GM19438 (cell line): ENCODE results near the gene TMEM43.
"Not testable (repeated sequence)": the region's sequence is repeated elsewhere in the genome, so short reads cannot be mapped to it uniquely, and the experiment has no call there.

ENCODE experiments used
- ATAC-seq: cut with Tn5 transposase; IDR thresholded peaks from one replicate; pipeline ENCODE4 v1.9.1; 2021; ENCODE audit warnings: low read depth; ENCODE audit not compliant: unreplicated experiment

TMEM43 gene, protein sequence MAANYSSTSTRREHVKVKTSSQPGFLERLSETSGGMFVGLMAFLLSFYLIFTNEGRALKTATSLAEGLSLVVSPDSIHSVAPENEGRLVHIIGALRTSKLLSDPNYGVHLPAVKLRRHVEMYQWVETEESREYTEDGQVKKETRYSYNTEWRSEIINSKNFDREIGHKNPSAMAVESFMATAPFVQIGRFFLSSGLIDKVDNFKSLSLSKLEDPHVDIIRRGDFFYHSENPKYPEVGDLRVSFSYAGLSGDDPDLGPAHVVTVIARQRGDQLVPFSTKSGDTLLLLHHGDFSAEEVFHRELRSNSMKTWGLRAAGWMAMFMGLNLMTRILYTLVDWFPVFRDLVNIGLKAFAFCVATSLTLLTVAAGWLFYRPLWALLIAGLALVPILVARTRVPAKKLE

DNA sequence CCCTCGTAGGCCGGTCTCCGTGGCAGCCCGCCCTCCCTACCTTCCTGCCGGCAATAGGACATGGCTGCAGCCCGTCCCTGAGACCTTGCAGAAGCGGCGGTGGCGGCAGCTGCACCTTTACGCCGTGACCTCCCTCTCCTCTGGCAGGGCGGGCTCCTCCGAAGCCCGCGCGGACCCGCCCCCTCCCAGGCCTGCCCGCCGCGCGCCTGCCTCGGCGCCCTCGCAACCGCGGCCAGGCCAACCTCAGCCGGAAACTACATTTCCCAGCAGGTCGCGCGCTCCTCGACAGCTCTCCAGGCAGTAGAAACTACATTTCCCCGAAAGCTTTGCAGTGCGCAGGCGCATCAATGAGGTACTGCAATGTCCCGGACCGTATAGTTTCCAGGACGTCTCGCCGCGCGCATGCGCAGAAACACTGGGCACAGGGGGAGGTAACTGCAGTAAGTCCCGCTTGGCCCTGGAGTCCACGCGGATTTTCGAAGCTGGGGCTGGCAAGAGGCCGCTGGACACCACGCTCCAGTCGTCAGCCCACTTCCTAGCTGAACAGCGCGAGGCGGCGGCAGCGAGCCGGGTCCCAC lies at the start of gene TMEM43, which contains the start of gene CHCHD4:
Gene TMEM43 (plus strand): TSS at position 438 of the 578 bp plus-strand sequence. CDS start 142 bp downstream, outside the sequence.
Gene CHCHD4 (minus strand): TSS at position 256 of the 578 bp plus-strand sequence. CDS start 194 bp downstream, at position 62.
- peak; percentile 87 for ATAC-seq

DNA sequence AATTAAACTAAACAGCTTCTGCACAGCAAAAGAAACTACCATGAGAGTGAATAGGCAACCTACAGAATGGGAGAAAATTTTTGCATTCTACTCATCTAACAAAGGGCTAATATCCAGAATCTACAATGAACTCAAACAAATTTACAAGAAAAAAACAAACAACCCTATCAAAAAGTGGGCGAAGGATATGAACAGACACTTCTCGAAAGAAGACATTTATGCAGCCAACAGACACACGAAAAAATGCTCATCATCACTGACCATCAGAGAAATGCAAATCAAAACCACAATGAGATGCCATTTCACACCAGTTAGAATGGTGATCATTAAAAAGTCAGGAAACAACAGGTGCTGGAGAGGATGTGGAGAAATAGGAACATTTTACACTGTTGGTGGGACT lies 49.6 kb upstream of the TMEM43 start:
- not testable (repeated sequence) for ATAC-seq

DNA sequence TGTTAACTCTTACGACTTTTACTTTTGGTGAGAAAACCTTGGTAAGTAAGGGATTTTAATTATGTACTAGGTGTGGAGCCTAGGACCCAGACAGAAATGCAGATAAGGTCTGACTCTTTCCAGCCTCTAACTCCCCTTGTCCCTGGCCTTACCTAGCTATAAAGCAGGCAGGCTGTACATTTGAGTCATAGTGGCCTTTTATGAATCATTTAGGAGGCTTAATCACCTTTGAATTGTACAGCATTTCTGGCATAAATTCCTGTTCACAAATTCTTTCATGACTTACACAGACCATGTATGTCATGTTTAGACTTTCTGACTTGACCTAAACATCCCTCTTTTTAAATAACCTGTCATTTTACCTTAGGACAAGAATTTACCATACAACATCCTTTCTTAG lies 47.5 kb upstream of the TMEM43 start:
- no peak for ATAC-seq

DNA sequence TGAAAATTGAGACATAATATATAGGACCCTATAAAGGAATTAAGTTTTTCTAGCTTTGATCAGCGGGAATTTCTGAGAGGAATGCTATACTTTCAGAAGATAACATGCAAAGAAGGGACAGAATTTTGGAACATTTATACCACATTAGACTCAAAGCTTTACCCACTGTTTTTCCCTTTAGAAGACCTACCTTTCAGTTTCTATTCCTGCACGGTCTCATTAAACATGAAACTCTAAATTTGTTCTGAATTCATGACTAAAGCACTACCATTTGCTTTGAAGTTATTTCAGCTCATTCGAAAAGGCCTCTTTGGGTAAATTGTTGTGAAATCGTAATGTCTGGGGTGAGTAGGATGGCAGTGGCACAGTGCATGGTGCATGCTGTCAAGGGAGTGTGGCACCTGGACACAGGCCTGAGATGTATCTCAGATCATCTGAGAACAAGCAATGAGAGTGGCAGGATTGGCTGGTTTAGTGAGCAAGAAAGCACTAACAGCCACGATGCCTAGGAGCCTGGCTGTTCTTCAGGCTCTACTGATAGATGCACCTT lies 42.7 kb upstream of the TMEM43 start:
- no peak for ATAC-seq

DNA sequence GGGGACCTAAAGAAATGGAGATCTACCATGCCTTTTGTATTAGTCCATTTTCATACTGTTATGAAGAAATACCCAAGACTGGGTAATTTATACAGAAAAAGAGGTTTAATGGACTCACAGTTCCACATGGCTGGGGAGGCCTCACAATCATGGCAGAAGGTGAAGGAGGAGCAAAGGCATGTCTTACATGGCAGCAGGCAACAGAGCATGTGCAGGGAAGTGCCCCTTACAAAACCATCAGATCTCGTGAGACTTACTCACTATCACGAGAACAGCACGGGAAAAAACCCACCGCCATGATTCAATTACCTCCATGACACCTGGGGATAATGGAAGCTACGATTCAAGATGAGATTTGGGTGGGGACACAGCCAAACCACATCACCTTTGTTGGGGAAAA lies 37.4 kb upstream of the TMEM43 start:
- ATAC-seq, result not testable (repeated sequence)

DNA sequence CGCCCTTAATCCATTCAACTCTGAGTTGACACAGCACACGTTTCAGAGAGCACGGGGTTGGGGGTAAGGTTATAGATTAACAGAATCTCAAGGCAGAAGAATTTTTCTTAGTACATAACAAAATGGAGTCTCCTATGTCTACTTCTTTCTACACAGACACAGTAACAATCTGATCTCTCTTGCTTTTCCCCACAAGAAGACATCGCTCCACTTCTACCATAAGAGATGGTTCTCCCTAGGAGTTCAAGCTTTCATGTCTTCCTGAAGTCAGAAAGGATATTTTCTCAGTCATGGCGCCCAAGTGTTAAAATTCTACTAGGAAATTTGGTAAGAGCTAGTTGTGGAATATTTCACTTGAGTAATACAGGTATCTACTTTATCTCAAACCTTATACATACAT lies 32.9 kb upstream of the TMEM43 start:
- not testable (repeated sequence) for ATAC-seq

DNA sequence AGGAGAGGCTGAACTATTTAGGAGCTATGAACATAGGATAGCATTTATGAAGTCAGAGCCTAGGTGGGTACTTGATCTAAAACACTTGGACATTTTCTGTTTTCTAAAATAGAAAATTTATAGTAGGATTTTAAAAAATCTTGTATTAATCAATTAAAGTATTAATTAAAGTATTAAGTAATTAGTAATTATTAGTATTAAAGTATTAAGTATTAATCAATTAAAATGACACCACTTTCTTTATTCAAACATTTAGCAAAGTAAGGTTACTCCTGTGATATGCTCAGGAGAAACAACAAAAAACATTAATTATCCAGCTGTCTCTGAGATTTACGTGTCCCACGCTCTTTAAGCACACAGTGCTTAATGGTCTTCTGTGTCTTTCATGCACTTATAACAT lies 32.4 kb upstream of the TMEM43 start:
- no peak for ATAC-seq

DNA sequence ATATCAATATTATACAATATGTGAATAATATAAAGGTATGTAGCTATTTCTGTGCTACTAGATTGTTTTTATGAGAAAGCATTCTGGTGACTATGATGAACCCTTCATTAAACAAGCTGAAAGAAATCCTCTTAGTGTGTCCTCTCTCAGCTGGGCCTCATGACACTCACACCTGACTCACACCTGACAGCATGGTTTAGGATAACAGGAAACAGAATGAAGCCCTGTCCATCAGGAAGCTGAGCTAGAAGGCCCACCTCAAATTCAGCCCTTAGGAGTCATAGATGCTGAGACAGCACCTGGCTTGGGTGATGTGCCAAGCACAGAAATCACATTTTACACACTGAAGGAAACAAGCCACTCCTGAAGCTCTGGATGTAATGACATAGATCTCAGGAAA lies 31.0 kb upstream of the TMEM43 start:
- no peak for ATAC-seq

DNA sequence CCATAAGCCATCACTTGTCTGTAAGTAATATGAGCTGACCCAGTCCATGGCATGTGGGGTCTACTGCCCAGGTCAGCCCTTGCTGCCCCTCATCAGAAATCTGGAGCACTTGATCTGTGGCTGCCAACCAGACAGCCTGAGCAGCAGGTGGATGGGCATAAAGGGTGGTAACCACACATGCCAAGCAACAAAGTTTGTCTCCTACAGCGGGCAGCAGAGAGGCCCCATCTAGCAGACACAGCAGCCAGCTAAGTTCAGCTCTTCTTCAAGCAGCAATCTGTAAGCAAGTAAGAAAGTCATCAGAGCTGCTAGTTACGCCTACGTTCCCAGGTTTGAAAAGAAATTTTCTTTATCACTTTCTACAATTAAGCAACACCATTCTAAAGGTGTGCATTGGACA lies 28.1 kb upstream of the TMEM43 start:
- ATAC-seq, result no peak

DNA sequence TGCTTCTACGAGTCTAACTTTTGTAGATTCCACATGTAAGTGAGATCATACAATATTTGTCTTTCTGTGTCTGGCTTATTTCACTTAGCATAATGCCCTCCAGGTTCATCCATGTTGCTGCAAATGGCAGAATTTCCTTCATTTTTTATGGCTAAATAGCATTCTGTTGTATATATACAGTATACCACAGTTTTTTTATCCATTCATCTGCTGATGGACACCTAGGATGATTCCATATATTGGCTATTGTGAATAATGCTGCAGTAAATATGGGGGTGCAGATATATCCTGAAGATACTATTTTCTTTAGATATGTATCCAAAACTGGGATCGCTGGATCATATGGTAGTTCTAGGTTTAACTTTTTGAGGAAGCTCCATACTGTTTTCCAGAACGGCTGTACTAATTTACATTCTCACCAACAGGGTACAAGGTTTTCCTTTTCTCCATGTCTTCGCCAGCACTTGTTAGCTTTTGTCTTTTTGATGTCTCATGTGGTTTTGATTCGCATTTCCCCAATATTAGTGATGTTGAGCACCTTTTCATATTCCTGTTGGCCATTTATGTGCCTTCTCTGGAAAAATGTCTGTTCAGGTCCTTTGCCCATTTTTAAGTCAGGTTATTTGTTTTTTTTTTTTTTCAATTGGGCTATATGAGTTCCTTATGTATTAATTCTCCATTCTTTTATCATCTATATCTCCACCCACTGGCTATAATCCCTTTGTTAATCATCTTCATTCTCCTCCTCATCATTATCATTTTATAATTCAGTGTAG lies 27.0 kb upstream of the TMEM43 start:
- no peak for ATAC-seq

DNA sequence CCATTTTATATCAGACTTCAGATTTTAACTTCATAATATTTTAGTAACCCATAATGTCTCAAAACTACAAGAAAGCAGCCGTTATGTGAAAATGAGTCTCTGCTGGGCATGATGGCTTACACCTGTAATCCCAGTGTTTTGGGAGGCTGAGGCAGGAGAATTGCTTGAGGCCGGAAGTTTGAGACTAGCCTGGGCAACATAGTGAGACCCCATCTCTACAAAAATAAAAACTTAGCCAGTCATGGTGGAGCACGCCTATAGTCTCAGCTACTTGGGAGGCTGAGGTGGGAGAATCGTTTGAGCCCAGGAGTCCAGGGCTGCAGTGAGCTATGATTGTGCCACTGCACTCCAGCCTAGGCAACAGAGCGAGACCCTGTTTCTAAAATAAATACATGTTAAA lies 15.0 kb upstream of the TMEM43 start:
- ATAC-seq, result not testable (repeated sequence)

DNA sequence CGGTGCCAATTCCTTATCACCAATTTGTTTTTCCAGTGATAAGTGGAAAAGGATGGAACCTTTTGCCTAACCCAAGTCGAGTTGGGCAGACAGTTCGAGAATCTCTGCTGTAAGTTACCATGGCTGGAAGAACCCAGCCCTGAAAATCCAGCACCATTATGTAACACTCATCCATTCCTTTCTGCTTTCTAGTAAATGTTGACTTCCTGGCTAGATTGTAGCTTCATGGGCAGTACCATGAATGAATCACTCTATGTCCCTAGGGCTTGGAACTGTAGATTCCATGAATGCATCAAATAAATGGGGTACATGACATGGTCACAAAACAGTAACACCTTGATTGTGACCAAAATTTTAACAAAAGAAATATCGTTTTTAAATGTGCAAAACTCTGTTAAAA lies 14.2 kb upstream of the TMEM43 start:
- ATAC-seq, result no peak

DNA sequence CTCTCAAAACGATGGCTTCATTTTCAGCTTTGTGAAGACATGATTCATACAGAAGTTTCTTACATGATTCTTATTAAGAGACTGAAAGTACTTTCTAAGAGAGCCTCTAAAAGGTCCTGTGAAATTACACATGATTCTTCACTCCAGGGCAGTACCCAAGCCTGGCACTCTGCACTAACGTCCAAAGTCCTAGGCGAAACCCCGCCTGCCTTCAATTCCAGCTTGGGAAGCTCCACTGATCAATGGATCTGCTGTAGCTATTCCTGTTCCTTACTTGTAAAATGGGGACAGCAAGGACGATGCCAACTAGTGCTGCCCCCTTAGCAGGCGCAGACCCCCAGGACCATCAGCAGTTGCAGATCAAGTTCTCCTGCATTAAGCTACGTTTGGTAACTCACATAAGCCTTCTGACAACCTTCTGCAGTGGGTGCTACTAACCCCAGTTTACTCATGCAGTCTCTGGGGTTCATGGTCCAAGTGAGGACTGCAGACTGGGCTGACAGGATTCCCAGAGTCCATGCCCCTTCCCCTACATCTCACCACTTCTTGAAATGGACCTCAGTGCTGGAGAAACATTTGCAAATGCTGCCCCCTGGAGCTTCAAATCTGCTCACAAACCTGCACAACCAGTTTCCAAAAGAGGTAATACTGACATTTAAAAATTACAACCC lies 10.8 kb upstream of the TMEM43 start:
- ATAC-seq, result no peak

DNA sequence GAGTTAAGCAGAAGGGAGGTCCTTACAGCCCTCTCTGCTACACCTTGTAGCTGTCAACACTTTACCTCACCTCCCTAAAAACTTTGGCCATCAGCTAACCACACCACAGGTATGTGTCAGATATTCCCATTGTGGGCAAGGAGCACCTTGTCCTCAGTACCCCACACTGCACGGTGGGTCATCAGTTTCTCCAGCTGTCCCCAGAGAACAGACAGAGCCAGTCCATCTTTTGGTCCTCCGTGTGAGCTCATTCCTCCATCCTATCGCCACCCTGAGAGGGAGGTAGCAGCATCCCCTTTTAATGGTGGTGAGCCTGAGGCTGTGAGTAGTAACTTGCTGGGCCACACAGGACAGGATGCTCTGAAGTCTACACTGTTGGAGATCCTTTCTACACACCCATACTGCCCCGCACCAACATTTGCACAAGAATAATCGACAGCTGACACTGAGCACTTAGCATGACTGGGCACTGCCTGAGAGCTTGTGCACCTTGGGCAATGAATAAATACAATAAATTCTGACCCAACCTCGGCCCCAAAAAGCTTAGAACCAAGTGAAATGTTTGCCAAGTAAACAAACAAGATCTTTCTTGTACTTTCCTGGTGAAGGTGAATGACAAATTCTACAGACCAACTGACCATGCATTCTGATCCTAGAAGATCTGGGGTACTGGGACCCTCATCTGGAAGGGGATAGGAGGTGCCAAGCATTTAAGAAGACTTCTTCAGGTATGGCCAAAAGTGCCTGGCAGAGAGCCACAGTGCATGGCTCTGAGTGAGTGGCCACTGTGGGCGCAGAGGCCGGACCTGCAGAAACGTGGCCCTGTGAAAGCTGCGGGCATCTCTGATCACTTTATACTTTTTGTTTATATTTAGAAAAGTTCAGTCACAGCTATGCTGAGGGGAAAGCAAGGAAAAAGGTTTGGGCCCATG lies 7.1 kb upstream of the TMEM43 start:
- ATAC-seq, result no peak

DNA sequence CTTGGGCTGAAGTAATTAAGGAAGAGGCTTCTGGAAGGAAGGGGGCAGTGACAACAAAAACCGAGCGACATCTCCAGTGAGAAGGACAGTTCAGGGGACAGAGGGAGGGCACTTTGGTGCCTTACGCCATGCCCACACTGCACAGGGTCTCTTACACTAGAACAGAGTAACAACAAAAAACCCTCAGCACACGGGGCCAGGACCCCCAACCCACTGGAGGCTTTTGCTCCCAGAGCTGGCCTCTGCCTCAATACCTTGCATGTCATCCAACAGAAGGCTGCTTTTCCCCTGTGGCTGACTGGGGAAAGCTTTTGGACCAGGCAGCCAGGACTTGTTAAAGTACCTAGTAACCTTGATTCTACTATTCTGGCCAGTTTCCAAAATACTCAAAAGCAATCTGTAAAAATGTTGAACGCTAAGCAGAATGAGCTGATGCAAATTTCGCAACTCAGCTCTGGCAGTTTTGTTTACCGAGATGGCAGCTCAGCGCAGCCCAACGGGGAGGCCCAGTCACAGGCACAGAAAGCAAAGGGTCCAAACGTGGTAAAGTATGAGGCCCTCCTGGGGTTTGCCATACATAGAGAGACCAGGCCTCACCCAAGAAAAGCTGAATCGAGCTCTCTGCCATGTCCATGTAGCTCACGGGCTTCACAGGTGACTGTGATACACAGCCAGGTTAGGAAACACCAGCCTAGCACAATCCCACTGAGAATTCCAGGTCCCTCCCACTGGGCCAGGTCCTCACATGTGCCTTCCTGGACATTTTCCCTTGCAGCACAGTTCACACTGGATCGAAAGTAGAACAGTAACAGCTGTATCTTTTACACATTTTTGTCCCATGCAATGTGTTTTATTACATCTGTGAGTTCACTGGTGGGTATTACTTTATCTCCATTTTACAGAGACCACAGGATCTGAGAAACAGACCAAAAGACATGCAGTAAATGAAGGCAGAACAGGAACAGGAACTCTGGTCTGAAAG lies 6.2 kb upstream of the TMEM43 start:
- no peak for ATAC-seq

DNA sequence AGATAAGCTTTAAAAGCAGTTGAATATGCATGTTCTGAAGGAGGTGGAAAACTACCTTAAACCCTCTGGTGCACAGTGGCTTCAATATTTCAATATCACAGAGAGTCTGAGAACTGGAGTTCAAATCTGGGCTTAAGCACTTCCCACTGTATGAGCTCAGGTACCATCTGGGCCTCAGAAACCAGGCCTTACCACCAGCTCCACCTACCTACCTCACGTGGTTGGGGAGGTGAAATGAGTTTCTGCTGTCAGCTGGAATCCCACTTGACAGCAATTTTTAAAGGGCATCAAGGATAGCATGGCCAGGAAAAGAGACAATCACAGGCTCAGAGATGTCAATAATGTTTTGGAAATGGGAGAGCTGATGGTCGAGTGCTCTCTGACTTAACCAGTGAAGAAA lies 5.2 kb upstream of the TMEM43 start:
- no peak for ATAC-seq

DNA sequence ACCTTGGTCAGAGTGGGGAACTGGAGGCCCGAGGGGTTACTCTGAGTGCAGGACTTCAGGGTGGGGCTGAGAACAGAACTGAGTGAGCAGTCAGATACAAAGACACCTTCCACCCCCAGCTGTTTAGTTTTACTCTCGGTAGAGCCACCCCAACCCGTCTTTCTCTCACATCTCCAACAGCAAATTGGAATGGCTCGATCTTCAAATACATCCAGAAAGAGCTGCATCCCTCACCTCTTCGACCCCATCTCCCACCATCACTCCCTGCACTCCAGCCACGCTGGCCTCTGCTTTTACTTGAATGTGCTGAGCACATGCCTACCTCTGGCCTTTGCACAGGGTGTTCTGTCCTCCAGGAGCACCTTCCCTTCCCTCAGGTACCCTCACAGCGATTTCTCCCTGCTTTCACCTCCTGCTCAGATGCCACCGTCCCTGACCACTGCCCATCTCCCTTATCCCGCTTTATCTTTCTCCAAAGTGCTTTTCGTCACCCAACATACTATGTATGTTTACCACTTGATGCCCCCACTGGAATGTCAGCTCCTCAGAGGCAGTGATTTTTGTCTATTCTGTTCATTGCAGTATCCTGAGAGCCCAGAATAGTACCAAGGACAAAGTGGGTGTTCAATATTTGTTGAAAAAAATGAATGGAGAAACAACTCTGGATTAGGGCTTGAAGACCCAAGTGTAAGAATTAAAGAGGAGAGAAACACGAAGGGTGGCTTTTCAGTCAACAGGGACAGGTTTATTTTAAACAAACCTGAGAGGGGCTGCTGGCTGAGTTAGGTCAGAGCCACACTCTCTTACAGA lies 4.5 kb upstream of the TMEM43 start:
- ATAC-seq, result no peak
